BJ (cell line): ENCODE data around the gene MYH11. TPM values are rescaled to one million over a fixed set of nuclear protein-coding genes. Genes with fewer than 3 reads are reported as not detected.

ENCODE experiments used
- CTCF ChIA-PET: fragments of 350-600 bp; formaldehyde crosslinking; extraction: SDS; loops from one replicate; lab custom pipeline; 2021; ENCODE audit warnings: antibody characterized with exemption, inconsistent platforms; lab: Yijun Ruan, JAX
- POLR2A ChIA-PET: fragments of 300-600 bp; sonication (Branson Sonifier 250); formaldehyde crosslinking; extraction: SDS; loops from one replicate; lab custom pipeline; 2021; ENCODE audit warnings: antibody characterized with exemption; lab: Charles Lee
- DNase-seq: peaks from one replicate; pipeline ENCODE4 v3.0.0-alpha.2; 2011; ENCODE audit warnings: low read depth
- H3K27me3 ChIP-seq: 2 replicates; pipeline ENCODE4 v1.6.0; 2011; ENCODE audit warnings: low read length; ENCODE audit not compliant: control insufficient read depth, insufficient read depth
- H3K36me3 ChIP-seq: 2 replicates; pipeline ENCODE4 v1.5.1; 2011; ENCODE audit warnings: low read length; ENCODE audit not compliant: control insufficient read depth, insufficient read depth
- H3K4me3 ChIP-seq: 2 replicates; pipeline ENCODE4 v1.5.1; 2011; ENCODE audit warnings: low read depth, mild to moderate bottlenecking, control low read depth, low read length
- CTCF ChIP-seq: IDR thresholded peaks from 2 replicates; pipeline ENCODE4 v1.5.1; 2011; ENCODE audit warnings: low read depth, mild to moderate bottlenecking, control low read depth, inconsistent platforms, low read length, moderate library complexity; ENCODE audit not compliant: insufficient read depth
- polyA plus RNA-seq: library from polyadenylated mRNA; depleted of rRNA; stranded (reverse); fragments of >200 nt; gene quantifications from 2 replicates; pipeline ENCODE4 v1.2.3, GENCODE V29; 2011

MYH11 gene
- polyA plus RNA-seq, 1 experiment: 0.27 TPM

GRCh38 chr16:15827299-15827698 is 29.5 kb downstream of the MYH11 start:
- POLR2A ChIA-PET: no interaction called here
- no peak overlapping the region for H3K4me3 ChIP-seq
- no peaks in the 10 kb centered on the region for H3K36me3 ChIP-seq
- CTCF ChIA-PET: interaction anchor here (1.0 to 3.1 kb wide), 2 partner anchors 50 to 61 kb away, joined by 3 to 14 read pairs; no protein-coding TSS in a partner anchor
- H3K27me3 ChIP-seq: peaks cover 10% of the 10 kb centered on the region; the same call in 1 of the 2 replicates
- no peak for TF ChIP-seq CTCF
- no peak for DNase-seq

GRCh38 chr16:15825750-15826305 is 31.0 kb downstream of the MYH11 start:
- ChIA-PET POLR2A (no interaction called here), CTCF (interaction anchor here (0.9 to 6.1 kb wide), 6 partner anchors 16 to 302 kb away, joined by 3 to 76 read pairs (median 7); no protein-coding TSS in a partner anchor)
- Histone ChIP-seq H3K36me3 (no peaks in the 10 kb centered on the region), H3K4me3 (no peak overlapping the region), H3K27me3 (peaks cover 10% of the 10 kb centered on the region; the same call in 1 of the 2 replicates)
- TF ChIP-seq CTCF: no peak
- DNase-seq: no peak

- peaks cover 7% of the 10 kb centered on the region for H3K27me3 ChIP-seq
- POLR2A ChIA-PET: no interaction called here
- no peak for DNase-seq
- H3K4me3 ChIP-seq: no peak overlapping the region
- TF ChIP-seq CTCF: no peak
- H3K36me3 ChIP-seq: no peaks in the 10 kb centered on the region
- CTCF ChIA-PET: interaction anchor here (0.7 to 6.1 kb wide), 16 partner anchors 10 to 327 kb away, joined by 3 to 76 read pairs (median 7); no protein-coding TSS in a partner anchor
These were observed 33.9 kb downstream of the MYH11 start for GRCh38 chr16:15822957-15823356.

- POLR2A ChIA-PET: no interaction called here
- Histone ChIP-seq H3K4me3 (no peak overlapping the region), H3K27me3 (peaks cover 3% of the 10 kb centered on the region), H3K36me3 (no peaks in the 10 kb centered on the region)
- CTCF ChIA-PET: interaction anchor here (0.9 to 6.1 kb wide), 10 partner anchors 11 to 61 kb away, joined by 3 to 76 read pairs (median 8); no protein-coding TSS in a partner anchor
- no peak for TF ChIP-seq CTCF
- no peak for DNase-seq
These were observed 36.0 kb downstream of the MYH11 start for GRCh38 chr16:15820837-15821236.

- Histone ChIP-seq H3K27me3 (peaks cover 8% of the 10 kb centered on the region), H3K36me3 (no peaks in the 10 kb centered on the region), H3K4me3 (no peak overlapping the region)
- no peak for TF ChIP-seq CTCF
- no peak for DNase-seq
- CTCF ChIA-PET: interaction anchor here (1.2 to 1.7 kb wide), 3 partner anchors 10 to 53 kb away, joined by 3 to 7 read pairs (median 5); no protein-coding TSS in a partner anchor
- POLR2A ChIA-PET: no interaction called here
These were observed 37.8 kb downstream of the MYH11 start for GRCh38 chr16:15819046-15819445.
